SKM-1 treated with dmso at 0.1 percent for 144 hours (cell line): Measurements from ENCODE around the gene SMOC1.

ENCODE experiments used
- DNase-seq: peaks from one replicate; lab custom pipeline; 2025; ENCODE audit not compliant: unreplicated experiment; lab: John Stamatoyannopoulos, UW

SMOC1 gene

DNA sequence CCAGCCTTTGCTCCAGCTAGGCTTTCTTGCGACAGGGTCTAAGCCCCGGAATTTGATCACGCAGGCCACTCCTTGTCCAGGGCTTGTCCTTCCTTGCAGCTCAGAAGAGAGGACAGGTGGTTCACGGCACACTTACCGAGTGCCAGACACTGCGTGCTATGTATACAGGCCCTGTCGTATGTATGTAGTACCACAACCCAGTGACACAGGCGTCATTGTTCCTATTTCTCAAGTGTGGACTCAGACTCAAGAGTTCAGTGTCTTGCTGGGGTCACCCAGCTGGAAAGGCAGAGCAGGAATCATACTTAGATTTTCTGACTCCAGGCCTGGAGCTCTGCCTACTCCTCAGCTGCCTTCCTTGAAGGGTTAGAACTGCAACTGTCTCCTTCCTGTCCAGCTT lies 153.9 kb downstream of the SMOC1 start:
- DNase-seq = no peak

DNA sequence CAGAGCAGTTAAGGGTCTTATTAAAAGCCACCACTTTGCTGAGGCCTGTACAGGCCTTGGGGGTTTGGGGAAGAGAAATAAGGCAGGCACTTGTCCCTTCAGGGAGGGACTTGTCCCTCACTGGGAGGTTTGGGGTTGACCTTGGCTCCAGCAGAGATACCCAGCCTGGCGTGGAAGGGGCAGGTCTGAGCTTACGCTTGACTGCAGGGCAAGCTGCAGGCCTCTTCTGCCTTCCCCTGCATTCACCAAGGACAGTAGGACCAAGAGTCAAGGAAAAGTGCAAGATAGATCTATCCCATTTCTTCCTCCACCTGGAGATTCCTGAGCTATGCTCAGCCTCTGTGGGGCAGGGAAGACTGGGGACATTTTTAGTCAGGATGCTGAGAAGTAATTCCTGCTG lies 154.3 kb downstream of the SMOC1 start:
- no peak for DNase-seq

DNA sequence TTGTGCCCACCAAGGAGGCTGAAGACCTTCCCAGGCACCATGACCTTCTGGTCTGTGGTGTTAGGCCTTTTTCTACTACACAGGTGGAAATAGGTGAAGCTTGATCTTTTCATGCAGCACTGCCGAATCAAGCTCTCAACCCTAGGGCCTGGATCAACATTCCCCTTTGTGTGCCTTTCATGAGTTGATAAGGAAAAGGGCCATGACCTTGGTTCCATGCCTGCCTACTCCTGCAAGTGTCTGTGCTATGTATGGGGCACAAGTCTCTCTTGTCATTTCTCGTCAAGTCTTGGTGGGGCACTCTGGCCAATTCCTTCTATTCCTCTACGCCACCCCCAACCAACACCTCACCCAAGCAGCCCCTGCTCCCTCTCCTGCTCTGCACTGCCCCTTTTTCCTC lies 155.0 kb downstream of the SMOC1 start:
- no peak for DNase-seq

DNA sequence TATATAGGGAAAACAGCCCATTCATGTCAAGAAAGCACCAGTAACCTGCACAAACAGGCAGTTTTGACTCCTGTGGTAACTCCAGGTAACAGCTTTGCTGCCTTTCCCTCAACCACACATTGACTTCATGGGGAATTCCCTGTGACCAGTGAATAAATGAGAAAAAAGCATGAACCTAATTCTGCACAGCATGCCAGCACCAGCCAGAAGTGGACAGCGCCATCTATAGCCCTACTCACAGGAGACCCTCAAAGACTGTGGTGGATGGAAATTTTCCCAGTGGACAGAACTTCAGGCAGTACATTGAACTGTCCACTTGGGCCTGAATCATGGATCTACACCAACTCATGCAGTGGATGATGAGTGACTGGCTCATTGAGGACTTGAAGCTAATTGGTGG lies 157.4 kb downstream of the SMOC1 start:
- DNase-seq = no peak

DNA sequence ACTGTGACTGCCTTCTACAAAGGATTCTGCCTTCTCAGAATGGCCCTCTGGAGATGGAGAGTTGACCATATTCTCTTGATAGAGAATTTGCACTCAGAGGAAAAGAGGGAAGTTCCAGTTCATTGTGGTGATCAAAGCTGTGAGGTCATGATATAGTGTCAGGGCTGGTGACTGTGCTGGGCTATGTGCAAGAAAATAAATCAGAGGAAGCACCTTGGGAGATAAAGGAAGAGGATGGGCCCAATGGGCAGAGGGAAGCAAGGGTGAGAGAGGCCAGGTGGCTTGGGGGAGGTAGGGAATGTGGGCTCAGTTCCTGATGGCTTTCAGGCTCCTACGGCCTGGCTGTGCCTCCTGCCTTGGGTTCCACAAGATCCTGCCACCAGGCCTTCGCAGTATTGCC lies 163.8 kb downstream of the SMOC1 start:
- DNase-seq = no peak

DNA sequence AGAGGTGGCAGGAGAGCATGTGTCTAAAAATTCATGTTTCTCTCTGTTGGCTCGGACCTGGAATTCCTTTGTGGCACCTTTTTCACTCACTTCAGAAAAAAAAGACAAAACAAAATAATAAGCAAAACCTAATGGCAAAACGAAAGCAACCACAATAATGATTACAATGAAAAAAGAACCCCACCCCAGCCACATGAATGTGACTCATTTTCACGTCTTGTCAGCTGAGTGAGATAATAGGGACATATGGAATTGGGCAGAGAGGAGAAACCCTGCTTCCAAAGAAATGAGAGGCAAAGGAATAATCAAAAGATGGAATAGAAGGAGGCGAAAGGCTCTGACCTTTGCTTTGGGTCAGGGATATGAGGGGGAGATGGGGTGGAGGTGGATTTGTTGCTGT lies 166.1 kb downstream of the SMOC1 start:
- no peak for DNase-seq

DNA sequence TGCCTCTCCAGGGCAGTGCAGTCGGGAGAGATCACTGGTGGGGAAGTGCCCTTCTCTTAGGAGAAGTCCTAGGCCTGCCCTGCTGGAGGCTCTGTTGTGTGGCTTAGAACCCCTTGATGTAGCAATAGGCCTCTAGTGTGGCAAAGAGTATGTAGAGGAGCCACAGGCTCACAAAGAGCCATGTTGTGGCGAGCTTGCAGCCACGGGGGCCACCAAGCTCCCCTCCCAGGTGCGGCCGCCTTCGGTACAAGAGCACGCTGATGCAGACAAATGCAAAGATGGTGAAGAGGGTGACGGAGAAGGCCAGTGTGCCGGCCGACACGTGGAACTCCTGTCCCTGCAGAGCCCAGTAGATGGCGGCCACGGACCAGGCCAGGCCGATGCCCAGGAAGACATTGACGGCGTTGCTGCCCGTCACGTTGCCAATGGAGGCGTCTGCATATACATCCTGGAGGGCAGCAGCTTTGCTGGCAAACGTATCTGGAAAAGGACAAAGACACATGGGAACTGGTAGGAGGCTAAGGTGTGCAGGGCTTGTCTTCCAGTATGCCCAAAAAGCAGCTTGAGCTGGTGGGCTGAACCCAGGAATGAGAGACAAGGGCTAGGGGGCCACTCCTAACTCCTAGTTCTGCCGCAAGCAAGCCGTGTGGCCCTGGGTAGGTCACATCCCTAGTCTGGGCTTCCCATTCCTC lies 166.8 kb downstream of the SMOC1 start:
- no peak for DNase-seq

DNA sequence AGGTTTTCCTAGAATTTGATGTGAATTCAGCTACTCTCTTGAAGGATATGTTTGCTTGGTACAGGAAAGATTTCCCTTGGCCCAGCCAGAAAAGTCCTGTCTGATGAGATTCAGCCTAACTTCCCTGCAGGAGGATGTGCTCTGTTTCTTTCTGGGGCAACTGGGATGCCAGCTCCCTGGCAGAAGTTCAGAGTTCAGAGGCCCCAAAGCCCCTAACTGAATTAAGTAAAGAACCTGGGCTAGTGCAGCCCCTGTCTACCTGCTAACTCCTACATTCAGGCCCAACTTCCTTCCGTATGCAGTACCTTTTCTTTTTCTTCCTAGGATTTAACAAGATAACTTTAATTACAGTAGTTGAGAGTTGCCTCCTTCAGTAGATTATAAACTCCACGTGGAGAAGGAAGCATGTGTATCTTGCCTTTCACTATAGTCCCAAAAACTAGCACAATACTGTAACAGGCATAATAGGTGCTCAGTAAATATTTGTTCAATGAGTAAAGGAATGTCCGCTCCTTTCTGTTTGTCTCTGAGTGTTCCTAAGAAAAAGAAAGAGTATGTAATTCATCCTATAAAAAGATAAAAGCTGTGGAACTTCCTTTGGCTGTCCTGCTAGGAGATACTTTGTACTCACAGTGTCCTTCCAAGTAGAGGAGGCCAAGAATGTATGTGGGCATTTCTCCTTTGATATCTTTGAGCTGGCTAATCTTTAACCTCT lies 168.5 kb downstream of the SMOC1 start:
- no peak for DNase-seq

DNA sequence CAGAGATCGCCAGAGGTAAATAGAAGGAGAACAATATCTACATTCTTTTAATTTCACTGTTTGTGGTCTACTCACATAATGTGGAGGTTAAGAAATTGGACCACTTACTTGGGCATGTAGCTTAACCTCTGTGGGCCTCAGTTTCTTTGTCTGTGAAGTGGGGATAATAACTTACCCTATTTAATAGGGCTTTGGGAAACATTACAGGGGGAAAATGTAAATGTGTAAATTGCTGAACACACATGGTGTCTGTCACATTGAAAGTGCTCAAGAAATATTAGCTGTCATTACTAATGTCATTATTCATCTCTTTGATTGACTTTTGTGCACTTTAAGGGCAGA lies 169.1 kb downstream of the SMOC1 start:
- DNase-seq = no peak

DNA sequence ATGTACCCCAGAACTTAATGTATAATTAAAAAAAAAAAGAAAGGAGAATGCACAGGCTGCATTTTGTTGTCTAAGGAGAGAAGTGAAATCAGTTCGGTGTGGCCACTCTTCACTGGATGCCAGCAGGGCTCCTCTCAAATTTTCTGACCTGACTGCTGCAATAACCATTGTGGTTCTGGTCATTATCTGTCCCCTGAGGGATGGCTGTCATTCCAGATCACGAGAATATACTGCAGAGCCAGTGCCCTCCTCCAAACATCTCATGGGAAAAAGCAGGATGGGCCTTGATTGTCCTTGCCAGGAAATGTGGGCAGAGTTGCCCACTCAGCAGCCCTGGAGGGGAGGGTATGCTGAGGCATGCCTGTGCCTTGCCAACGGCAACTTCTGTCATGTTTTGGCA lies 170.4 kb downstream of the SMOC1 start:
- no peak for DNase-seq

DNA sequence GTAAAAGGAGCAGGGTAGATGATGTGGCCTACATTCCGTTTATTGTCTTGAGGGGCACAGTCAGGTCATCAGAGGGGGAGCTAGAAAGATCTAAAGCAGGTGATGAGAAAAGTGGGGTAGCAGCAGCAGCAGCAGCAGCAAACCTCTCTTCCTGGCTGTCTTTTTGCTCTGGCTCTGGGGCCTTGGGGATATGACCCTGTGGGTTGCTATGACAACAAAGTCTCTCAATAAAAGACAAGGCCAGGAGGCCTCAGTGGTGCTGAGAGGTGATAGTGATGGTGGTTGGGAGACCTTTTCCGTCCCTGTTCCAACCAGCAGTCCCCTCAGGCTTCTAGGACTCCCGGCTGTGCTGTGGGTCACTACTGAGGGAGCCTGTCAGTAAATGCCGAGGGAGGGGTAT lies 170.9 kb downstream of the SMOC1 start:
- DNase-seq = no peak

DNA sequence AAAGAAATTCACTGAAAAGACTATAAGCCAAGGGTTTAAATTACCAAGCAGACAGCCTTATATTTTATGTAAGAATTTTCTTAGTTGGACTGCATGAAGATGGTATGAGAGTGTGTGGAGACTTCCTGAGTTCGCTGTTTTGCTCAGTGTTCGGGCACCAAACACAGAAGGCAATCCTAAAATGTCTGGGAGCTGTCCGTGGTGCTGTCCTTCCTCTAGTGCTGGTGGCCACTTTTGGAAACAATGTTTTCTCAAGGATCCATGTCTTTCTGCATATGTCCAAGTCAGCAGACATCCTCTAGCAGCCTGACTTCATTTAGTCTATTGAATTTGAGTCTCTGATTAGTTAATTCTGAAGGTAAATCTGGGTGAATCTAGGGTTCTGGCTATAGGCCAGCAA lies 173.8 kb downstream of the SMOC1 start:
- DNase-seq = no peak

DNA sequence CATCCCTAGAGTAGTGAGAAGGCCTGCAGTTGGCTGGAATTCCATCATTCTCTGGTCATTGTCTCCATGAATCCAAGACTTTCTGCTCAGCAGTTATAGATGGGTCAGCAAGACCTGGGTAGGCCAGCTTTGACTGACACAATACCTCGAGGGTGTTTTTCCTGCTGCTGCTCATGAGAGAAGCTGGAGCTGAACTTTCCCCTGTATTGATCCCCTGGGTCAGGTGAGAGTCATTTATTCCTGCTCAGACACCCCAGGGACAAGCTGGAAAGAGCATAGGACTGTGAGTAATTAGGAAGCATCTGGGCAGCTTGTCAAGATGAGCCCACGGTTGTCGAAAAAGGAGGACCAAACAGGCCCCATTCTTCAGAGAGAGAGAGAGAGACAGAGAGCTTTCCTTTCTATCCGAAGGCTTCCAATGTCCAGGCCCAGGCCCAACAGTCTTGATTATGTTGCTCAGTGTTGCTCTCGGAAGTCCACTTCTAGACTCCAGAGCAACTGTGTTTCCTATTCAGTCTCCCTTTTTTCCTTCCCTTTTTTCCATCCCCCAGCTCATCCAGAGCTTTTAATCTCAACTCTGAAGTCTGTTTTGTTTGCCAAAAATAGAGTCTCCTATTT lies 178.4 kb downstream of the SMOC1 start:
- DNase-seq = no peak

DNA sequence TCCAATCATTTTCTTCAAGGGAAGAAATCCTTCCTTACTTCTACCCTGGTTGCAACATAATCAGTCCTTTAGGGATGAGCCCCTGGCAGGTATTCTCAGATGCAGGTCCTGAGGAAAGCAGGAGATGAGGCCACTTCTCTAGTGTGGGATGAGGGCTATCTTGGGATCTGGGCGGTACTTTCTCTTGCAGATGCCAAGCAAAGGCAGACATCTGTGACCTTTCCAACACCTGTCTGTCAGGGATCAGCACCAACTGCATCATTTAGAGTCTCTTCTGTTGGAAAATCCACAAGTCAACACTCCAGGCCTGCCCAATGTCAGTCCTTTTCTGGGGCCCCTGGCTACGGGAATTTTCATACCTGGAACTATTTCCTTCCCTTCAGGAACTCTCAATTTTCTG lies 180.3 kb downstream of the SMOC1 start:
- no peak for DNase-seq

DNA sequence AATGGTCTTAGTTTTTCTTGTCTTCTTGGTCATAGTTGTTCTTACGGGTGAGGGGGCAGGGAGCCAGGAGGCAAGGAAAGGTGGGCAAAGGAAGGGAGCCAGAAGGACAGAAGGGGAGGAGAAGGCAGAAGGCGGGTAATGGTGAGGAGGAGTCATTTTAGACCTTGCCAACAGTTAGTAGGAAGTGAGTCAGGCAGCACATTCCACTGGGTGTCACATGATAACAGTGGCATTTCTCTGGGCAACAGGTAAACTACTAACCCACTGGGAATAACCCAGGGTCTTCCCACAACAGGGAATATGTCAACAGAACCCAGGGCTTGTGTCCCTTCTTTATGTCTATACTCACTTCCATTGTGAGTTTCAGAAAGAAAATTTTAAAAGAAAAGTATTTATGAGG lies 181.9 kb downstream of the SMOC1 start:
- no peak for DNase-seq

DNA sequence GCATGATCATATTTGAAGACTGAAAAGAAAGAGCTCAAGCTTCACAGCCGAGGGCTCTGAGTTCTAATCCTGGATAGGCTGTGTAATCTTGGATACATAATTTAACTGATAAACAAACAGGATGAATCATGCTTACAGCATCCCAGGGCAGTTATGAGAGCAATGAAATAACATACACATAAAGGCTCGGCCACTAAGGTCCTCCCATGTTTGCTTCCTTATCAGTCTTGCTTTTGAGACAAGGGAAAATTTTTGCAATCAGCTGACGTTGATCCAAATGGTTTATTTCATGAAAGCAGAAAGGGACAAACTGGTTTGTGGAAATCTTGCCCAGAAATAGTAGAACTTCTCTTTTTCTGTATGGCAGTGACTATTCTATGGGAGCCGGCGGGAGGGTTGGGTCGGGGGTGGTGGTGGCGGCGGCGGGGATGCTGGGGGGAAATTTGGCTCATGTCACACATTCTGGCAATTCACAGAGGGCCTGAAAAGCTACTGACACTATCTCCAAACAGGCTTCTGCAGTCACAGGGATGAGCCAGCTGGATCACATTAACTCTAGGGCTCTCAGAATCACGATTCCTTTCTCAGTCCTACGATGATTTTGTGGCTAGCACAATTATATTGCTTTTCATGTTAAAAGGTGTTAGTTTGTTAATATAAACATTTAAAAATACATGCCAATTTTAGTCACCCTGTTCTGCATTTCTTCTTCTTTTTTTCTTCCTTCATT lies 185.1 kb downstream of the SMOC1 start:
- DNase-seq = no peak

DNA sequence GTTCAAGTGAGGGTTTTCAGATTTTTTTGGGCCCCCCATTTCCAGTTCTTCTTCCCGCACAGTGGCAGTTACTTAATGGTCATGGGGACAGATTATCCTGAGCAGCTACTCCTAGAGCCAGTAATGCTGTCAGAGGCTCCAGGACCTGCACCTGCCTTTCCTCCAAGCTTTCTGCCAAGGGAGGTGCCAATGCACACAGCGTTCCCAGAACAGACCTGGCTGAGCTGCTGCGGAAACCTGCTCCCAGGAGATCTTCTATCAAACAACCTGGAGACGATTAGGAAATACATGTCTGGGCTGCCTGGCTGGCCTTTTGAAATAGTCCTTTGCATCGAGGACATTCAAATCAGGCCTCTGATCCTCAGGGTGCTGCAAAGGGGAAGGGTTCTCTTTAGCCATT lies 188.6 kb downstream of the SMOC1 start:
- DNase-seq = no peak

DNA sequence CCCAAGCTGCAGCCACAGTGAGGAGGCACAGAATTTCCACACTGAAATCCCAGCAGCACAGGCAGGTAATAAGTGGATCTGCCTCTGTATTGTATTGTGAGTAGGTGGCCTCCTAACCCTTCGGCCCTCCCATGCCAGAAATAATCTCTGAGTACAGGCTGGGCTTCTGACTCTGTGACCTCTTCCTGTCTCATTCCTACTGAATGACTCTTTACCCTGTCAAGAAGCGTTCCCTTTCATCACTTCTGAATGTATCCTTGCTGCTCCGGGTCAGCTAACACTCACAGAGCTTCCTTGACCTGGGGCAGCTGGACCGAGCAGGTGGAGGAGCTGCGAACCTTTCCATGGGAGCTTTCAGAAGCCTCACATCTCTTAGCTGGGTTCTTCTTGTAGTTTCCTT lies 190.0 kb downstream of the SMOC1 start:
- no peak for DNase-seq

DNA sequence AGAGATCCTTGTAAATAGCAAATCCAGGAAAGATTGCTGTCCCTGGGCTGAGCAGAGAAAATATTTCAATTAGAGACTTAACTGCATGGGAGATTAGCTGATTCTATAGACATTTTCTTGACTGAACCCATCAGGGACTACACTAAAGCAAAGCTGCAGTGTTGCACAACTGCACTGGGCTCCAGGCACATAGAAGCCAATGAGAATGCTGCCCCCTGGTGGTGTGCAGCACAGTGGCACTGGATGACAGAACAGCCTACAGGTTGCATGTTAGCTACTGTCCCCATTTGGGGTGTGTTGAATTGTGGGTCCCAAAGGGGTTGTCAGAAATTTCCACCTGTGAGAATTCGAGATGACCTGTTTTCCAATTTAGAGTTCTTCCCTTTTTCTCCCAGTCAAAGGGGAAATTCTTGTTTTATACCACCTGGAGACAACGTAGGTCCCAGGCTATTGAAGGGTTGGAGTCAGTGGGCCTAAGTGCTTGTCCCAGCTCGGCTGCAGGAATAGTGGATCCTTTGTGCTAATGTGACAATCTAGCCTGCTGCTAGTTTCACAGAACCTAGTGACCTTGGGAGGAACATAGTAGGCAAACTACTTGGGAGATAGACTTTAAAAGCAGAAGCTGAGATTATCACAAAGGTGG lies 194.8 kb downstream of the SMOC1 start:
- DNase-seq = no peak

DNA sequence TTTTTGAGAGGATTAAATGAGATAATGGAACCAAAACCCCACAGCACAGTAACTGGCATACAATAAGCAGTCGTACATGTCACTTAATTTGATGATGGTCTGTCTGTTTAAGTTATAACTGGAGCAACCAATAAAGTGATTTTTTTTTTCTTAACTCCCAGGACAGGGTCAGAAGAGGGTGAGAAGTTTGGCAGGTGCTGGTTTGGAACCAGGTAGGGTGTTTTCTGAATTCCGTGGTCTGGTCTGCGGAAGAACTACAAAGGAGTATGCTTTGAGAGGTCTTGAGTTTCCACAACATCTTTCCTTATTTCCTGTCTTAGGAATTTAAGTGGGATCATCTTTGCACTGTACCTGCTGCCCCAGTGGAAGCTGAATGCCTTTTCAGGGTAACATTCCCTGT lies 197.8 kb downstream of the SMOC1 start:
- DNase-seq = no peak

DNA sequence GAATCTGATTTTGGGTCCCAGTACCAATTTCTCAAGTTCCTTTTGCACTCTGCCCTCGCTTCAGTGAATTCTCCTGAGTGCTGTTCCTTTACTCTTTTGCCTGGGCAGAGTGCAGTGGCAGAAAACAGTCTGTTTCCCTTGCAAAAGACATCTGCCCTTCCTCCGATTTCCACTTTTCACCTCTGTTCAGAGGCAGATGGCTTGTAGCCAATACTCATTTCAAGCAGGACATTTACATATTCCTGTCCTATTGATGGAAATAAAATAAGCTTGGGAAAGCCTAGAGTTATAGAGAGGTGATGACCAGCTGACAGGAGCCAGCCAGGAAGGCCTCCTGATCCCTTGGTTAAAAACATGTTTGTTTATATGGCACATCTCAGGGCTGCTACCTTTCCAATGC lies 198.5 kb downstream of the SMOC1 start:
- no peak for DNase-seq

DNA sequence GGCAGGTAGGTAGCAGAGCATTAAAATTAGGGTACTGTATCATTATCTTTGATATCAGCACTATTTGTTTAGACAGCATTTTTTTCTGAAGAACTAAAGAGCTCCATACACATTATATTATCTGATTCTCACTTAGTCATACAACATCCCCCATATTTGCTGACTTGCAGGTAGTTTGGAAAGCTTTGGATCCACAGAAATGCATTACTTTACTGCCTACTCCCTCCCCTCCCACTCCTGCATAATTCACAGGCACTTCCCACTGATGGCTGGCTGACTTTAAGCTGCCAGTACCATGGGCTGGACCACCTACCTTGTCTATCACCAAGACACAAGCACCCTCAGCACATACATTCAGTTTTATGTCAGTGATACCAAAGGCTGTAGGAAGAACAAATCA lies 199.1 kb downstream of the SMOC1 start:
- DNase-seq = no peak
